ENCODE results near the gene EN1. TPM values are rescaled to one million over a fixed set of nuclear protein-coding genes. Genes with fewer than 3 reads are reported as not detected.

The EN1 gene
- total RNA-seq, 1 donor from 2014 or later, result not detected

- peaks cover 4% of the 10 kb centered on the region for H3K4me1 Mint-ChIP-seq (ENCODE audit: low read depth)
- no peak for DNase-seq (ENCODE audit: low spot score)
- peaks cover 77% of the 10 kb centered on the region for H3K27me3 Mint-ChIP-seq (ENCODE audit: low read depth)
- H3K27ac Mint-ChIP-seq, result no peak overlapping the region
- H3K36me3 Mint-ChIP-seq (ENCODE audit: low read depth), result peaks cover 5% of the 10 kb centered on the region
- no peaks in the 10 kb centered on the region for H3K9me3 Mint-ChIP-seq
- intact Hi-C loops (cut with micrococcal nuclease), result no loop called here
- no peak overlapping the region for H3K4me3 Mint-ChIP-seq (ENCODE audit: low read depth)
Measured at GRCh38 chr2:118853651-118854291, 6.3 kb upstream of the EN1 start.

- Mint-ChIP-seq H3K27ac (no peak overlapping the region), H3K27me3 (ENCODE audit: low read depth) (peaks cover 81% of the 10 kb centered on the region), H3K36me3 (ENCODE audit: low read depth) (peaks cover 5% of the 10 kb centered on the region), H3K9me3 (no peaks in the 10 kb centered on the region), H3K4me1 (ENCODE audit: low read depth) (peaks cover 4% of the 10 kb centered on the region), H3K4me3 (ENCODE audit: low read depth) (no peak overlapping the region)
- intact Hi-C loops (cut with micrococcal nuclease), result no loop called here
- no peak for DNase-seq (ENCODE audit: low spot score)
Measured at GRCh38 chr2:118853129-118853640, 5.7 kb upstream of the EN1 start.

- Mint-ChIP-seq H3K9me3 (no peaks in the 10 kb centered on the region), H3K27ac (no peak overlapping the region), H3K4me3 (ENCODE audit: low read depth) (no peak overlapping the region), H3K27me3 (ENCODE audit: low read depth) (peaks cover 79% of the 10 kb centered on the region), H3K36me3 (ENCODE audit: low read depth) (peaks cover 3% of the 10 kb centered on the region), H3K4me1 (ENCODE audit: low read depth) (peaks cover 2% of the 10 kb centered on the region)
- no peak for DNase-seq (ENCODE audit: low spot score)
- intact Hi-C loops (cut with micrococcal nuclease), result no loop called here
Measured at GRCh38 chr2:118852605-118853128, 5.2 kb upstream of the EN1 start.

DNA sequence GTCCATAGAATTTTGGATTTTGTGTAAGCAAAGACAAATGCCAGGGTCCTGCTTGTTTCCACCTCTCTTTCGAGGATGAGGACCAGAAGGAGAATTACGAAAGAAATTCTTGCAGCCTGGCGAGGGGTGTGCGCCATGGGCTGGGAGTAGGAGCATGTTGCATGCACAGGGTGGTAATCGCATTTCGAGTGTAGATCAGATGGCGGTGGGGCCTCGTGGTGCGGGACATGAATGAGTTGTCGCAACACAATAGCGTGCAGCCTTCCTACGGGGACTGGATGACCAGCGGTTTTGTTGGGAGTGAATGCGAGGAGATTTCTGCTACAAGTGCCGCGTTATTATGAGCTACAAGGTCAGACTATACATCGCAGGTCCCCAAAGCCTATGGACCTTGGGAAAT is 4.2 kb upstream of the EN1 start:
- peaks cover 80% of the 10 kb centered on the region for H3K27me3 Mint-ChIP-seq (ENCODE audit: low read depth)
- H3K27ac Mint-ChIP-seq, result no peak overlapping the region
- peaks cover 2% of the 10 kb centered on the region for H3K4me1 Mint-ChIP-seq (ENCODE audit: low read depth)
- H3K9me3 Mint-ChIP-seq, result no peaks in the 10 kb centered on the region
- intact Hi-C loops (cut with micrococcal nuclease), result no loop called here
- peaks cover 3% of the 10 kb centered on the region for H3K36me3 Mint-ChIP-seq (ENCODE audit: low read depth)
- DNase-seq (ENCODE audit: low spot score), result no peak
- no peak overlapping the region for H3K4me3 Mint-ChIP-seq (ENCODE audit: low read depth)

- Mint-ChIP-seq H3K27ac (no peak overlapping the region), H3K27me3 (ENCODE audit: low read depth) (peaks cover 76% of the 10 kb centered on the region), H3K4me3 (ENCODE audit: low read depth) (no peak overlapping the region), H3K4me1 (ENCODE audit: low read depth) (peaks cover 2% of the 10 kb centered on the region), H3K9me3 (no peaks in the 10 kb centered on the region), H3K36me3 (ENCODE audit: low read depth) (peaks cover 3% of the 10 kb centered on the region)
- DNase-seq (ENCODE audit: low spot score), result no peak
- intact Hi-C loops (cut with micrococcal nuclease), result no loop called here
Measured at GRCh38 chr2:118850901-118851415, 3.5 kb upstream of the EN1 start.

- peaks cover 78% of the 10 kb centered on the region for H3K27me3 Mint-ChIP-seq (ENCODE audit: low read depth)
- H3K36me3 Mint-ChIP-seq (ENCODE audit: low read depth), result peaks cover 3% of the 10 kb centered on the region
- intact Hi-C loops (cut with micrococcal nuclease), result no loop called here
- H3K27ac Mint-ChIP-seq, result no peak overlapping the region
- H3K4me1 Mint-ChIP-seq (ENCODE audit: low read depth), result peaks cover 2% of the 10 kb centered on the region
- no peak overlapping the region for H3K4me3 Mint-ChIP-seq (ENCODE audit: low read depth)
- DNase-seq (ENCODE audit: low spot score), result no peak
- no peaks in the 10 kb centered on the region for H3K9me3 Mint-ChIP-seq
Measured at GRCh38 chr2:118850168-118850900, 2.9 kb upstream of the EN1 start.

DNA sequence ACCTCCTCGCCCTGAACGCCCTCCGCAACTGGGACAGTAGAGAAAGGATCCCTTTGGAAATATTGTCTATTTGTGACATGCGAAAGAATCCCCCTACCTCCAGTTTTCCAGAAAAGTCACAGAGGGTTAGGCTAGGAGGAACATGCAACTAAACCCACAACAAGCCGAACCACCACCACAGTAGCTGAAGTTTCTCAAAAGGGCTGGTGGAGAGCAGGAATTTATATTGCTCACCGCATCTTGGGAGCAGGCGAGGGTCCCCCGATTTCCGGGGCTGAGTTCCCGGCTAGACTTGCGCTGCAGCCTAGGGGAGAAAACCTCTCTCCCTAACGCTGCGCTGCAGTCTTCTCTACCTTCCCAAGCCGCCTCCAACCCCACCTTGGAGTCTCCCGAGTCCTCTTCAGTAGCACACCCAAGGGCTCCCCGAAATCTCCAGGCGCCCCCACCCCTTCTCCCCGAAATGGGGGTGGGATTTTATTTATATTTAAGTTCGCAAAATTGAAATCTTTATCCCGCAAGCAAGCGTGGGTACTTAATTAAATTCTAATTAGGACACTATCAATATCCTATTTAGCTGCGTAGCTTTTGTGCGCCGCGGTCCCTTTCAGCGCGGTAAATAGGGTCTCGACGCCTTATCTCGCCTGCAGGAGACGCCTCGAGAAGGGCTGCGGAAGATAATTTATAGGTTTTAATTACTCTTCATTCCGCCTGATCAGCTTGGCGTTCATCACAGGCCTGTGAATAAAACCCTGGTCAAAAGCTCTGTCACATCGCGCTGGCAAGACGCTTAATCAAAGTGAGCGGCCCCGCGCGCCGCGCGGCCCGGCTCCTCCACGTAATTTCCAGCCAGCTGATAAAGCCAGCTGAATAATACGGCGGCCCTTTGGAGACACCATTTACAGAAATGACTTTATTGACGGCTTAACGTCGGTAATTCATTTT is 2.0 kb upstream of the EN1 start:
- no peak overlapping the region for H3K27ac Mint-ChIP-seq
- intact Hi-C loops (cut with micrococcal nuclease), result loop anchor here (2.0 kb wide), 1 partner anchor 15 kb away; no protein-coding TSS in a partner anchor
- peaks cover 80% of the 10 kb centered on the region for H3K27me3 Mint-ChIP-seq (ENCODE audit: low read depth)
- no peak overlapping the region for H3K4me3 Mint-ChIP-seq (ENCODE audit: low read depth)
- peaks cover 2% of the 10 kb centered on the region for H3K4me1 Mint-ChIP-seq (ENCODE audit: low read depth)
- H3K9me3 Mint-ChIP-seq, result no peaks in the 10 kb centered on the region
- DNase-seq (ENCODE audit: low spot score), result no peak
- H3K36me3 Mint-ChIP-seq (ENCODE audit: low read depth), result peaks cover 3% of the 10 kb centered on the region

- H3K4me3 Mint-ChIP-seq (ENCODE audit: low read depth), result no peak overlapping the region
- intact Hi-C loops (cut with micrococcal nuclease), result loop anchor here (2.0 kb wide), 1 partner anchor 14 kb away; no protein-coding TSS in a partner anchor
- no peaks in the 10 kb centered on the region for H3K9me3 Mint-ChIP-seq
- peaks cover 2% of the 10 kb centered on the region for H3K4me1 Mint-ChIP-seq (ENCODE audit: low read depth)
- H3K27ac Mint-ChIP-seq, result peak overlapping the region; percentile 62
- no peak for DNase-seq (ENCODE audit: low spot score)
- peaks cover 3% of the 10 kb centered on the region for H3K36me3 Mint-ChIP-seq (ENCODE audit: low read depth)
- H3K27me3 Mint-ChIP-seq (ENCODE audit: low read depth), result peaks cover 81% of the 10 kb centered on the region
Measured at GRCh38 chr2:118848381-118849225, 1.2 kb upstream of the EN1 start.

- Mint-ChIP-seq H3K27ac (no peak overlapping the region), H3K4me1 (ENCODE audit: low read depth) (peaks cover 4% of the 10 kb centered on the region), H3K36me3 (ENCODE audit: low read depth) (peaks cover 3% of the 10 kb centered on the region), H3K27me3 (ENCODE audit: low read depth) (peaks cover 80% of the 10 kb centered on the region), H3K4me3 (ENCODE audit: low read depth) (no peak overlapping the region), H3K9me3 (no peaks in the 10 kb centered on the region)
- intact Hi-C loops (cut with micrococcal nuclease), result loop anchor here (2.0 kb wide), 1 partner anchor 13 kb away; no protein-coding TSS in a partner anchor
- DNase-seq (ENCODE audit: low spot score), result no peak
Measured at GRCh38 chr2:118847762-118848172, 319 bp upstream of the EN1 start.

DNA sequence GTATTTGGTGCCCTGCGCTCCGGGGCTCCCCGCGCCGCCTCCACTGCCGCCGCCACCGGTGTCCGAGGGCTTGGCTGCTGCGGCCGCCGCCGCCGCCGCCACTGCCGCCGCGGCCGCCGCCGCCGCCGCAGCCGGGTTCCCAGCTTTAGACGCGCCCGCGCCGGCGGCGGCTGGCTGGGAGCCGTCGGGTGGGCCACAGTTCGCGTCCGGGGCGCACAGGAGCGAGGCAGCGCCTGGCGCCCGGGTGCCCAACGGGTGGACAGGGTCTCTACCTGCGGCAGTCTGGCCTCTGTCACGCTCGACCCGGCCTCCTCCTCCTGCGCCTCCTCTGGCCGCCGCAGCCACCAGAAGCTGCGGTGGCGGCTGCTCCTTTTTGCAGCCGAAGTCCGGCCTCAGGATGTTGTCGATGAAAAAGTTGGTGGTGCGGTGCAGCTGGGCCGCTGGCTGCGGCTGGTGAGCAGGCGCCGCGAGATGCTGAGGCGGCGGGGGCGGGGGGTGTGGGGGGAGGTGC is 951 bp downstream of the EN1 start:
- Mint-ChIP-seq H3K27ac (no peak overlapping the region), H3K9me3 (no peaks in the 10 kb centered on the region), H3K36me3 (ENCODE audit: low read depth) (peaks cover 3% of the 10 kb centered on the region), H3K4me3 (ENCODE audit: low read depth) (no peak overlapping the region), H3K4me1 (ENCODE audit: low read depth) (peaks cover 4% of the 10 kb centered on the region), H3K27me3 (ENCODE audit: low read depth) (peaks cover 76% of the 10 kb centered on the region)
- intact Hi-C loops (cut with micrococcal nuclease), result no loop called here
- no peak for DNase-seq (ENCODE audit: low spot score)

DNA sequence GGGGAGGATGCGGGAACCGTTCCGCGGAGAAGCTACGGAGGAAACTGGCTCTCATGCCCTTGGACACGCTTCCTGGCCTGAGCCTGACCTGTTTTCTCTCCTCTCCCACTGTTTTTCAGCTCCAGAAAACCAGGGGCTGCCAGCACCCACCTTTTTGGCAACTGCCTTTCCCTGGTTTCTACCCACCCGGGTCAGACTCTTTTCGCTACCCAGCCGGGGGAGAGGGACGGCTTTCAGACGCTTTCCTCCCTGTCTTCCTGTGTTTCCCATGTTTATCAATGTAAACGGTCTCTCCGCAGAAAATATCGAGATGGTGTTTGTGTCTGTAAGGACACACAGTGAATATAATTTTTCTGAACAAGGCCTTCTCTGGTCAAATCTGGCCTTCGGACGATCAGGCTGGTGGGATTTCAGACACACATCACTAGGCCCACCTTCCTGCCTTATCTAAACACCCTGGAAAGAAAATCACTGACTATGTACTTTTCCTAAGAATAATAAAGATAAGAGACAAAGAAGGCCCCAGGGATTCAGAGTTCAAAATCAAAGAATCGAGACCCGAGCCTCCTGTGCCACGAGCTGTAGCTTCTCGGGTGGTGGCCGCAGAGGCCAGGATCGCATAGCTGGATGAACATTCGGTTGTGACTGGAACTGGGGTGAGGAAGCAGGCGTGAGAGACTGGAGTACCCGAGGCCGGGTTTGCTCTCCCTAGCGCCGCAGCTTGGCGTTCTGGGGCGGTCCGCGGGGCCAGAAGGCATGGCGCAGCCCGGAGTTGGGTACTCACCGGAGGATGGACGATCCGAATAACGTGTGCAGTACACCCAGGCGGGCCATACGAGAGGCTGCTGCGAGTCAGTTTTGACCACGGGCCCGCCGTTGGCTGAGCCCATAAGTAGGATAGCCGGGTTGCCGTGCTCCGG is 1.7 kb downstream of the EN1 start:
- intact Hi-C loops (cut with micrococcal nuclease), result no loop called here
- no peak for DNase-seq (ENCODE audit: low spot score)

More for the DNA sequence above, 1.7 kb downstream of the EN1 start:
- H3K9me3 Mint-ChIP-seq, result no peaks in the 10 kb centered on the region
- H3K27me3 Mint-ChIP-seq (ENCODE audit: low read depth), result peaks cover 76% of the 10 kb centered on the region
- H3K4me1 Mint-ChIP-seq (ENCODE audit: low read depth), result peaks cover 4% of the 10 kb centered on the region
- peak overlapping the region; percentile 17 for H3K27ac Mint-ChIP-seq
- no peak overlapping the region for H3K4me3 Mint-ChIP-seq (ENCODE audit: low read depth)
- H3K36me3 Mint-ChIP-seq (ENCODE audit: low read depth), result peaks cover 3% of the 10 kb centered on the region

All from activated T-helper 2 cell treated with anti-CD3 and anti-CD28 coated beads, Interferon-gamma antibody, Interleukin-2, Interleukin-4, amounts not matched to agents 10 μg/mL and 5 μg/mL and 100 μg/mL, durations not matched to agents 14 hours and 24 hours and 36 hours (primary cell).